SK-N-SH (cell line): ENCODE results near the gene RAB4B.

Source experiments
- CHD2 ChIP-seq: fragments of 150-350 bp; IDR thresholded peaks from 2 replicates; pipeline ENCODE4 v1.6.1; 2018; ENCODE audit warnings: low read length; ENCODE audit not compliant: partially characterized antibody
- ELF1 ChIP-seq: IDR thresholded peaks from 2 replicates; pipeline ENCODE4 v1.4.0; 2012
- EP300 ChIP-seq, 2 experiments: IDR thresholded peaks; 2 replicates each; pipeline versions ENCODE4 v1.4.0 to v1.6.1; 2012; ENCODE audit warnings: borderline replicate concordance in 1 of 2, low read depth in 1 of 2, low read length in 1 of 2
- EZH2phosphoT487 ChIP-seq: fragments of 200-600 bp; sonication (generic); IDR thresholded peaks from 2 replicates; pipeline ENCODE4 v1.6.1; 2017; ENCODE audit warnings: low read depth, mixed run types, mild to moderate bottlenecking, antibody characterized with exemption, moderate library complexity, borderline replicate concordance
- FOSL2 ChIP-seq: IDR thresholded peaks from 2 replicates; pipeline ENCODE4 v1.4.0; 2012; ENCODE audit warnings: low read depth, mild to moderate bottlenecking, moderate library complexity, borderline replicate concordance
- GABPA ChIP-seq: IDR thresholded peaks from 2 replicates; pipeline ENCODE4 v1.4.0; 2012; ENCODE audit warnings: low read depth, mild to moderate bottlenecking
- JUND ChIP-seq: IDR thresholded peaks from 2 replicates; pipeline ENCODE4 v1.4.0; 2012
- NRF1 ChIP-seq: IDR thresholded peaks from 2 replicates; pipeline ENCODE4 v1.6.1; 2012; ENCODE audit warnings: low read depth, mild to moderate bottlenecking, low read length
- POLR2AphosphoS5 ChIP-seq: IDR thresholded peaks from 2 replicates; pipeline ENCODE4 v1.6.1; 2012; ENCODE audit warnings: low read depth, low read length
- RAD21 ChIP-seq: IDR thresholded peaks from 2 replicates; pipeline ENCODE4 v1.6.1; 2012; ENCODE audit warnings: mild to moderate bottlenecking, low read length
- RCOR1 ChIP-seq: fragments of 150-350 bp; IDR thresholded peaks from 2 replicates; pipeline ENCODE4 v1.6.1; 2017; ENCODE audit warnings: antibody characterized with exemption, low read length
- TAF1 ChIP-seq: IDR thresholded peaks from 2 replicates; pipeline ENCODE4 v1.6.1; 2012; ENCODE audit warnings: low read depth, mild to moderate bottlenecking, low read length, moderate library complexity, borderline replicate concordance
- TF ChIP-seq, protein P1 (sequence below): IDR thresholded peaks from 2 replicates; pipeline ENCODE4 v1.6.1; 2012; ENCODE audit warnings: mild to moderate bottlenecking, low read depth, low read length, moderate library complexity
- TF ChIP-seq, protein P2 (sequence below): fragments of 200-600 bp; sonication (generic); IDR thresholded peaks from 2 replicates; pipeline ENCODE4 v1.6.1; 2017; ENCODE audit warnings: antibody characterized with exemption, mild to moderate bottlenecking, moderate library complexity

DNA sequence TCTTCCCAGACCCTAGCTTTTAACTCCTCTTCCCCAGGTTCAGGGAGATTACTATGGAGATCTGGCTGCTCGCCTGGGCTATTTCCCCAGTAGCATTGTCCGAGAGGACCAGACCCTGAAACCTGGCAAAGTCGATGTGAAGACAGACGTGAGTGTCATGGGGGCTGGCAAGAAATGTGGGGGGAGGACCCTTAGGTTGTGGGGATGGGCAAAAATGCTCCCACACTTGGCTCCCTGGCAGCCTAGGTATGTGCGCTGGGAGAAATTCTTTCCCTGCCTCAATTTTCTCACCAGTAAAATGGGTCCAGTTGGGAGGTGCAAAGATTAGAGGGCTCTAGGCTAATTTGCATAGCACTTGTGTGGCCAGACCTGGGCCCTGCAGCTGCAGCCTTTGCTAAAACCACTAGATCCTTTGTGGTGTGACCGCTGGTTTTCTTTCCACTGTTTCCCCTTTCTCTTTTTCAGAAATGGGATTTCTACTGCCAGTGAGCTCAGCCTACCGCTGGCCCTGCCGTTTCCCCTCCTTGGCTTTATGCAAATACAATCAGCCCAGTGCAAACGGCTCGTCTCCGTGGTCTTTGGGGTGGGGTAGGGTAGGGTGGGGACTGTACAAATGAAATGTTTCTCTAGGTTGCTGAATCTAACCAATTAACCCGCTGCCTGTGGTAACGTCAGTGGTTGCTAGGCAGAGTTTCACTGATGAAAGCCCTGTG, 959 bp upstream of the RAB4B start:
- no peak for TF ChIP-seq EZH2phosphoT487
- TF ChIP-seq, protein P1, sequence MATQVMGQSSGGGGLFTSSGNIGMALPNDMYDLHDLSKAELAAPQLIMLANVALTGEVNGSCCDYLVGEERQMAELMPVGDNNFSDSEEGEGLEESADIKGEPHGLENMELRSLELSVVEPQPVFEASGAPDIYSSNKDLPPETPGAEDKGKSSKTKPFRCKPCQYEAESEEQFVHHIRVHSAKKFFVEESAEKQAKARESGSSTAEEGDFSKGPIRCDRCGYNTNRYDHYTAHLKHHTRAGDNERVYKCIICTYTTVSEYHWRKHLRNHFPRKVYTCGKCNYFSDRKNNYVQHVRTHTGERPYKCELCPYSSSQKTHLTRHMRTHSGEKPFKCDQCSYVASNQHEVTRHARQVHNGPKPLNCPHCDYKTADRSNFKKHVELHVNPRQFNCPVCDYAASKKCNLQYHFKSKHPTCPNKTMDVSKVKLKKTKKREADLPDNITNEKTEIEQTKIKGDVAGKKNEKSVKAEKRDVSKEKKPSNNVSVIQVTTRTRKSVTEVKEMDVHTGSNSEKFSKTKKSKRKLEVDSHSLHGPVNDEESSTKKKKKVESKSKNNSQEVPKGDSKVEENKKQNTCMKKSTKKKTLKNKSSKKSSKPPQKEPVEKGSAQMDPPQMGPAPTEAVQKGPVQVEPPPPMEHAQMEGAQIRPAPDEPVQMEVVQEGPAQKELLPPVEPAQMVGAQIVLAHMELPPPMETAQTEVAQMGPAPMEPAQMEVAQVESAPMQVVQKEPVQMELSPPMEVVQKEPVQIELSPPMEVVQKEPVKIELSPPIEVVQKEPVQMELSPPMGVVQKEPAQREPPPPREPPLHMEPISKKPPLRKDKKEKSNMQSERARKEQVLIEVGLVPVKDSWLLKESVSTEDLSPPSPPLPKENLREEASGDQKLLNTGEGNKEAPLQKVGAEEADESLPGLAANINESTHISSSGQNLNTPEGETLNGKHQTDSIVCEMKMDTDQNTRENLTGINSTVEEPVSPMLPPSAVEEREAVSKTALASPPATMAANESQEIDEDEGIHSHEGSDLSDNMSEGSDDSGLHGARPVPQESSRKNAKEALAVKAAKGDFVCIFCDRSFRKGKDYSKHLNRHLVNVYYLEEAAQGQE: no peak
- TF ChIP-seq, protein P2, sequence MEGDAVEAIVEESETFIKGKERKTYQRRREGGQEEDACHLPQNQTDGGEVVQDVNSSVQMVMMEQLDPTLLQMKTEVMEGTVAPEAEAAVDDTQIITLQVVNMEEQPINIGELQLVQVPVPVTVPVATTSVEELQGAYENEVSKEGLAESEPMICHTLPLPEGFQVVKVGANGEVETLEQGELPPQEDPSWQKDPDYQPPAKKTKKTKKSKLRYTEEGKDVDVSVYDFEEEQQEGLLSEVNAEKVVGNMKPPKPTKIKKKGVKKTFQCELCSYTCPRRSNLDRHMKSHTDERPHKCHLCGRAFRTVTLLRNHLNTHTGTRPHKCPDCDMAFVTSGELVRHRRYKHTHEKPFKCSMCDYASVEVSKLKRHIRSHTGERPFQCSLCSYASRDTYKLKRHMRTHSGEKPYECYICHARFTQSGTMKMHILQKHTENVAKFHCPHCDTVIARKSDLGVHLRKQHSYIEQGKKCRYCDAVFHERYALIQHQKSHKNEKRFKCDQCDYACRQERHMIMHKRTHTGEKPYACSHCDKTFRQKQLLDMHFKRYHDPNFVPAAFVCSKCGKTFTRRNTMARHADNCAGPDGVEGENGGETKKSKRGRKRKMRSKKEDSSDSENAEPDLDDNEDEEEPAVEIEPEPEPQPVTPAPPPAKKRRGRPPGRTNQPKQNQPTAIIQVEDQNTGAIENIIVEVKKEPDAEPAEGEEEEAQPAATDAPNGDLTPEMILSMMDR: no peak
- TF ChIP-seq ELF1: no peak
- TF ChIP-seq CHD2: no peak
- no peak for TF ChIP-seq FOSL2
- no peak; the same call in 1 of the 2 replicates for TF ChIP-seq RCOR1
- no peak for TF ChIP-seq EP300 (IDR thresholded peaks at IDR 0.05; ENCODE audit: borderline replicate concordance in 1 of 2, low read depth in 1 of 2, low read length in 1 of 2)
- no peak for TF ChIP-seq RAD21
- no peak for TF ChIP-seq NRF1
- no peak for TF ChIP-seq GABPA
- TF ChIP-seq TAF1: no peak
- no peak for TF ChIP-seq POLR2AphosphoS5
- no peak for TF ChIP-seq JUND
